HepG2 (cell line): ENCODE data around the gene PPP4R2. TPM values are rescaled to one million over a fixed set of nuclear protein-coding genes. Genes with fewer than 3 reads are reported as not detected.

Experiments used
- ADNP ChIP-seq: sonication (generic); formaldehyde crosslinking; IDR thresholded peaks from 2 replicates; pipeline ENCODE4 v1.4.0; 2020; ENCODE audit warnings: missing genetic modification reagents
- AFF4 ChIP-seq: sonication (generic); formaldehyde crosslinking; IDR thresholded peaks from 2 replicates; pipeline ENCODE4 v1.4.0; 2020; ENCODE audit warnings: missing genetic modification reagents
- CSRNP1 ChIP-seq: sonication (generic); formaldehyde crosslinking; IDR thresholded peaks from 2 replicates; pipeline ENCODE4 v1.8.1; 2023; ENCODE audit warnings: mild to moderate bottlenecking, missing genetic modification reagents
- FOXK1 ChIP-seq: sonication (generic); formaldehyde crosslinking; IDR thresholded peaks from 2 replicates; pipeline ENCODE4 v1.4.0; 2020; ENCODE audit warnings: low read depth, missing genetic modification reagents, borderline replicate concordance
- HCFC1 ChIP-seq: fragments of 150-350 bp; IDR thresholded peaks from 2 replicates; pipeline ENCODE4 v1.6.1; 2014; ENCODE audit warnings: low read depth, low read length
- HMGA1 ChIP-seq: sonication (generic); formaldehyde crosslinking; conservative IDR thresholded peaks from 2 replicates; pipeline ENCODE4 v1.4.0; 2020; ENCODE audit warnings: missing genetic modification reagents
- HNRNPK ChIP-seq: fragments of 200-400 bp; formaldehyde crosslinking; IDR thresholded peaks from 2 replicates; pipeline ENCODE4 v1.6.1; 2018; ENCODE audit warnings: low read length, low read depth, moderate library complexity, mild to moderate bottlenecking; ENCODE audit not compliant: poor library complexity, severe bottlenecking
- IRX3 ChIP-seq: sonication (generic); formaldehyde crosslinking; IDR thresholded peaks from 2 replicates; pipeline ENCODE4 v1.8.1; 2023; ENCODE audit warnings: mild to moderate bottlenecking, low read depth, missing genetic modification reagents, borderline replicate concordance
- ISX ChIP-seq: sonication (generic); formaldehyde crosslinking; conservative IDR thresholded peaks from 2 replicates; pipeline ENCODE4 v1.5.0; 2020; ENCODE audit warnings: missing genetic modification reagents
- KLF6 ChIP-seq: IDR thresholded peaks from 2 replicates; pipeline ENCODE4 v1.8.0; 2016; ENCODE audit warnings: missing biosample characterization, missing genetic modification reagents
- MED8 ChIP-seq: sonication (generic); formaldehyde crosslinking; IDR thresholded peaks from 2 replicates; pipeline ENCODE4 v1.8.1; 2023; ENCODE audit warnings: mild to moderate bottlenecking, missing genetic modification reagents; ENCODE audit not compliant: insufficient replicate concordance
- RBM39 ChIP-seq: fragments of 200-400 bp; formaldehyde crosslinking; IDR thresholded peaks from one replicate; pipeline ENCODE4 v1.6.1; 2018; ENCODE audit warnings: antibody characterized with exemption, mild to moderate bottlenecking, low read depth, low read length; ENCODE audit not compliant: poor library complexity, severe bottlenecking
- RELA ChIP-seq: sonication (generic); formaldehyde crosslinking; IDR thresholded peaks from 2 replicates; pipeline ENCODE4 v1.4.0; 2020; ENCODE audit warnings: missing genetic modification reagents
- SMAD3 ChIP-seq: sonication (generic); formaldehyde crosslinking; IDR thresholded peaks from 2 replicates; pipeline ENCODE4 v1.4.0; 2020; ENCODE audit warnings: missing genetic modification reagents
- SYNCRIP ChIP-seq: fragments of 200-400 bp; formaldehyde crosslinking; IDR thresholded peaks from 2 replicates; pipeline ENCODE4 v1.6.1; 2018; ENCODE audit warnings: mild to moderate bottlenecking, low read depth, low read length; ENCODE audit not compliant: insufficient read depth
- ZC3H13 ChIP-seq: sonication (generic); formaldehyde crosslinking; IDR thresholded peaks from 2 replicates; pipeline ENCODE4 v1.8.1; 2023; ENCODE audit warnings: mild to moderate bottlenecking, missing genetic modification reagents, moderate library complexity
- ZNF282 ChIP-seq: fragments of 450-650 bp; IDR thresholded peaks from 2 replicates; pipeline ENCODE4 v1.6.1; 2018; ENCODE audit not compliant: partially characterized antibody
- ZNF550 ChIP-seq: sonication (generic); formaldehyde crosslinking; IDR thresholded peaks from 2 replicates; pipeline ENCODE4 v1.4.0; 2020; ENCODE audit warnings: mild to moderate bottlenecking, missing genetic modification reagents, borderline replicate concordance
- ZNF639 ChIP-seq: conservative IDR thresholded peaks from 2 replicates; pipeline ENCODE4 v1.6.1; 2018; ENCODE audit warnings: missing genetic modification reagents
- ZNF737 ChIP-seq: sonication (generic); formaldehyde crosslinking; IDR thresholded peaks from 2 replicates; pipeline ENCODE4 v1.5.0; 2020; ENCODE audit warnings: missing genetic modification reagents, mild to moderate bottlenecking, borderline replicate concordance
- ZNF879 ChIP-seq: sonication (generic); formaldehyde crosslinking; IDR thresholded peaks from 2 replicates; pipeline ENCODE4 v1.8.1; 2023; ENCODE audit warnings: missing genetic modification reagents
- ZSCAN30 ChIP-seq: sonication (generic); formaldehyde crosslinking; IDR thresholded peaks from 2 replicates; pipeline ENCODE4 v1.5.0; 2020; ENCODE audit warnings: mild to moderate bottlenecking, missing genetic modification reagents
- ZSCAN31 ChIP-seq: sonication (generic); formaldehyde crosslinking; IDR thresholded peaks from 2 replicates; pipeline ENCODE4 v1.5.0; 2020; ENCODE audit warnings: low read depth, mild to moderate bottlenecking, missing genetic modification reagents
- ZSCAN9 ChIP-seq: IDR thresholded peaks from 2 replicates; pipeline ENCODE4 v1.6.1; 2016; ENCODE audit warnings: borderline replicate concordance
- polyA plus RNA-seq, 8 experiments: library from polyadenylated mRNA; depleted of rRNA in 3 of 8; stranded (reverse) in 7 of 8; unstranded in 1 of 8; fragments of >200 nt; fragmentation: Illumina TruSeq in 4 of 8; extraction: Trizol in 4 of 8; gene quantifications; 2 replicates each; pipeline versions ENCODE4 v1.2.1 to v1.2.3, GENCODE V29; 2011 to 2016; ENCODE audit warnings: low read depth in 4 of 8, missing spikeins in 1 of 8, mixed read lengths in 1 of 8; ENCODE audit not compliant: insufficient read depth in 1 of 8
- total RNA-seq, 5 experiments: library from RNA; depleted of rRNA; stranded (reverse); fragments of >200 nt; fragmentation: Illumina TruSeq; extraction: Trizol; gene quantifications; 2 replicates each; pipeline ENCODE4 v1.2.3, GENCODE V29; 2016; ENCODE audit warnings: low read depth in 1 of 5

PPP4R2 gene
- total and polyA plus RNA-seq, 2 of the 13 experiments (the other 11 are each of a cell fraction or from before 2014, with no cell fraction given), result 22.3 to 161 TPM

DNA sequence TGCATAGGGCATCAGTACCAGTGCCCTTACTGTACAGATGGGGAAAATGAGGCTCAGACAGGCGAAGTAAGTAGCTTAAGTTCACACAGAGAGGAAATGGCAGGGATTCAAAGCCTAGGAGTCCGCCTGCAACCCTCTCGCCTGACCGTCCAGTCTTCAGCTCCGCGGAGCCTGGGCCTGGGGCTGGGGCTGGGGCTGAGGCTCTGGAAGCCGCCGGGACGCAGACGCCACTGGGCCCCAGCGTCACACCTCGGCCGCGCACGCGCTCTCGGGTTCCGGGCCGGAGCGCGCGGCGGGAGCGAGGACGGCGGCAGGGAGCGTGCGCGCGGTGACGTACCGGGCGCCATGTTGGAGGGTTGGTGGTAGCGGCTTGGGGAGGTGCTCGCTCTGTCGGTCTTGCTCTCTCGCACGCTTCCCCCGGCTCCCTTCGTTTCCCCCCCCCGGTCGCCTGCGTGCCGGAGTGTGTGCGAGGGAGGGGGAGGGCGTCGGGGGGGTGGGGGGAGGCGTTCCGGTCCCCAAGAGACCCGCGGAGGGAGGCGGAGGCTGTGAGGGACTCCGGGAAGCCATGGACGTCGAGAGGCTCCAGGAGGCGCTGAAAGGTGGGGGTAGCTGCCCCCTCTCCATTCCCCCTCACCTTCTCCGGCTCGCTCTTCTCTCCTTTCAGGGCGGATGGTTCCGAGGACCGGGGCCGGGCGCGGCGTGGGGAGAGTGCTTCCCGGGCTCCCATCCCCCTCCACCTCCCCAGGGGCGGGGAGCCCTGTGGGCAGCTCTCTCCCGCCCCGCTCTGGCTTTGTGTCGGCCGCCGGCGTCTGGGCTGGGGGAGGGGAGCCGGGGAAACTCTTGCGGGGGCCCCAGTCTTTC lies at the start of gene PPP4R2 (continued):
- peak; percentile 43; the same call in 1 of the 2 replicates for TF ChIP-seq ZC3H13 (CRISPR knock-in tag)
- no peak for TF ChIP-seq HCFC1
- TF ChIP-seq HMGA1 (CRISPR knock-in tag), result no peak
- TF ChIP-seq ZNF550, result no peak
- no peak for TF ChIP-seq ZNF737 (CRISPR knock-in tag)
- peak; percentile 82 for TF ChIP-seq HNRNPK
- TF ChIP-seq ADNP (CRISPR knock-in tag), result no peak
- no peak for TF ChIP-seq RBM39
- TF ChIP-seq MED8 (CRISPR knock-in tag), result no peak
- no peak for TF ChIP-seq AFF4
- no peak for TF ChIP-seq SMAD3 (CRISPR knock-in tag)
- no peak for TF ChIP-seq IRX3 (CRISPR knock-in tag)
- 0 out of 2 replicates have a peak, but pooled peaks have one; percentile 56 for TF ChIP-seq ISX (CRISPR knock-in tag)
- TF ChIP-seq ZNF879, result no peak
- TF ChIP-seq ZSCAN9 (CRISPR knock-in tag), result no peak; the same call in 1 of the 2 replicates
- no peak for TF ChIP-seq RELA (CRISPR knock-in tag)
- TF ChIP-seq ZNF639, result 0 out of 2 replicates have a peak, but pooled peaks have one; percentile 60
- no peak for TF ChIP-seq ZSCAN31 (CRISPR knock-in tag)
- no peak for TF ChIP-seq ZSCAN30
- no peak for TF ChIP-seq ZNF282
- TF ChIP-seq FOXK1 (CRISPR knock-in tag), result no peak
- TF ChIP-seq KLF6, result peak; percentile 74; the same call in 1 of the 2 replicates
- TF ChIP-seq CSRNP1 (CRISPR knock-in tag), result no peak; the same call in 1 of the 2 replicates
- no peak for TF ChIP-seq SYNCRIP
